Small intestine (tissue), 7 donors: ENCODE results near the gene SURF6. TPM values are rescaled to one million over a fixed set of nuclear protein-coding genes. Genes with fewer than 3 reads are reported as not detected.

Experiments
- DNase-seq, 2 donors: peaks; one replicate each; pipeline versions ENCODE4 v3.0.0 to v3.0.0-alpha.2; 2013
- FAIRE-seq: peaks from 2 replicates; lab custom pipeline; 2012; peaks lifted over from hg19 to GRCh38; lab: Jason Lieb, UNC
- H3K27ac ChIP-seq, 3 donors: one replicate each; pipeline ENCODE4 v1.5.1; 2013; ENCODE audit warnings: low read length in 2 of 3, mild to moderate bottlenecking in 2 of 3, control low read depth in 1 of 3, inconsistent platforms in 1 of 3, low read depth in 1 of 3, moderate library complexity in 1 of 3
- H3K27me3 ChIP-seq, 3 donors: one replicate each; pipeline ENCODE4 v1.6.1; 2013; ENCODE audit warnings: low read length in 3 of 3, inconsistent platforms in 1 of 3; ENCODE audit not compliant: control insufficient read depth in 3 of 3, insufficient read depth in 3 of 3
- H3K36me3 ChIP-seq, 3 donors: one replicate each; pipeline ENCODE4 v1.6.1; 2013; ENCODE audit warnings: low read length in 3 of 3, inconsistent platforms in 1 of 3, low read depth in 1 of 3, mild to moderate bottlenecking in 1 of 3, moderate library complexity in 1 of 3; ENCODE audit not compliant: control insufficient read depth in 3 of 3, insufficient read depth in 2 of 3
- H3K4me1 ChIP-seq, 3 donors: one replicate each; pipeline ENCODE4 v1.6.1; 2013; ENCODE audit warnings: low read length in 2 of 3, inconsistent platforms in 1 of 3, low read depth in 1 of 3, mild to moderate bottlenecking in 1 of 3, moderate library complexity in 1 of 3; ENCODE audit not compliant: control insufficient read depth in 3 of 3, insufficient read depth in 2 of 3
- H3K4me3 ChIP-seq, 3 donors: one replicate each; pipeline ENCODE4 v1.5.1; 2013; ENCODE audit warnings: low read length in 3 of 3, control low read depth in 1 of 3, inconsistent platforms in 1 of 3, low read depth in 1 of 3, mild to moderate bottlenecking in 1 of 3, moderate library complexity in 1 of 3
- H3K9me3 ChIP-seq, 2 donors: one replicate each; pipeline ENCODE4 v1.6.1; 2013; ENCODE audit warnings: low read depth in 1 of 2, low read length in 1 of 2; ENCODE audit not compliant: control insufficient read depth in 2 of 2, insufficient read depth in 1 of 2
- WGBS, 3 donors: extraction: QIAGEN DNeasy Blood & Tissue Kit; methylation state at CpG; one replicate each; pipeline ENCODE4 v1.1.7; 2013; 5-methylcytosine and 5-hydroxymethylcytosine counted together
- polyA plus RNA-seq, 4 donors: library from polyadenylated mRNA; stranded (reverse) in 3 of 4; unstranded in 1 of 4; fragments of 200-250 nt in 3 of 4; fragments of 120-200 nt in 1 of 4; gene quantifications; one replicate each; pipeline versions ENCODE4 v1.2.1 to v1.2.3, GENCODE V29; 2013
- donor health status: healthy with polysubstance abuse.
- donor health status: control.
- donor health status: control.
- donor health status: Bipolar disorder and iron deficiency.
- donor health status: healthy.

Gene SURF6
- polyA plus RNA-seq, 4 donors = 23.2 to 48.0 (median 37.0) TPM

GRCh38 chr9:133307301-133307700 is 28.7 kb downstream of the SURF6 start:
- Histone ChIP-seq H3K4me1 (no peaks in the 10 kb centered on the region), H3K4me3 (no peak overlapping the region), H3K9me3 (no peaks in the 10 kb centered on the region), H3K27ac (no peak overlapping the region), H3K27me3 (peaks cover 0 to 2% (median 0%) of the 10 kb centered on the region in 3 donors), H3K36me3 (no peaks in the 10 kb centered on the region)
- WGBS, 3 donors = 75 to 83% (median 79%) methylated on average over 16 of the region's 16 CpGs
- no peak for FAIRE-seq
- DNase-seq = no peak

- 76 to 82% (median 79%) methylated on average over 30 to 31 of the region's 31 CpGs for WGBS, 3 donors
- H3K36me3 ChIP-seq = no peaks in the 10 kb centered on the region
- H3K27me3 ChIP-seq = peaks cover 0 to 2% (median under 1%) of the 10 kb centered on the region in 3 donors
- no peak overlapping the region for H3K27ac ChIP-seq
- FAIRE-seq (no peak), DNase-seq (no peak)
- no peak overlapping the region for H3K4me3 ChIP-seq
- H3K9me3 ChIP-seq = no peaks in the 10 kb centered on the region
- H3K4me1 ChIP-seq = no peaks in the 10 kb centered on the region
These were observed 29.5 kb downstream of the SURF6 start for GRCh38 chr9:133306242-133307204.

- peaks cover 0 to 2% (median 2%) of the 10 kb centered on the region in 3 donors for H3K27me3 ChIP-seq
- no peaks in the 10 kb centered on the region for H3K9me3 ChIP-seq
- DNase-seq (no peak), FAIRE-seq (no peak)
- H3K27ac ChIP-seq = no peak overlapping the region
- H3K36me3 ChIP-seq = no peaks in the 10 kb centered on the region
- no peak overlapping the region for H3K4me3 ChIP-seq
- 77 to 90% (median 86%) methylated on average over 22 to 23 of the region's 23 CpGs for WGBS, 3 donors
- no peaks in the 10 kb centered on the region for H3K4me1 ChIP-seq
These were observed 30.3 kb downstream of the SURF6 start for GRCh38 chr9:133305731-133306130.

DNA sequence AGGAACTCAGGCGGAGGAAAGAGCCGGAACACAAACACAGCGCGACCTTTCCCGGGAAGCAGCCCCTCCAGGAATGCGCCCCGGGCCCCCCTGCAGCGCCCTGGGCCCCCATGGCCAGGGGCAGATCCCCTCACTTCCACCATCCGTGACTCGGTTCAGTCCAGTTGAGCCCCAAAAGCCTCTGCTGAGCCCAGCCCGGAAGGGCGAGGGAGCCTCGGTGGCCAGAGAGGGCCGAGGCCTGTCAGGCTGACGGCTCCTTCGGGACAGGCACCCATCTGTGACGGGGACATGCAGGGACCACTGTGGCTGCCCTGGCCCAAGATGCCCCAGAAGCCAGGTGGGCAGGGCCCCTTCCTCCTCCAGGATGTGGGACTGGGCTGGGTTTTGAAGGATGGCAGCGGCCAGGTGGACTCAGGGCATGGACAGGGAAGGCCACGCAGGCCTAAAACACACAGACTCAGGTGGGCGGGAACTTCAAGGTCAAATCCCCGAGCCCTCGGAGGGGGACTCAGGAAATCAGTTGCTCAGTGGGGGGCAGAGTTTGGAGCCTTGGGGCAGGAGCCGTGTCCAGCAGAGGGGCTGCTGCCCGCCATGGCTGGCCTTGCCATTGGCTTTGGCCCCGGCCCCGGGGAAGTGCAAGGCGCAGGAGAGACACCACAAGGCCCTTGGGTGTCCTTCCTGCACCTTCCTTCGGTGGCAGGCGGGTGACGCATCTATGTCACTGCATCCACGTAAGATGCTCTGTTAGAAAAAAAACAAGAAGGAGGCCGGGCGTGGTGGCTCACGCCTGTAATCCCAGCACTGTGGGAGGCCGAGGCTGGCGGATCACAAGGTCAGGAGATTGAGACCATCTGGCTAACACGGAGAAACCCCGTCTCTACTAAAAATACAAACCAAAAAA is 31.3 kb downstream of the SURF6 start:
- no peak for FAIRE-seq
- H3K27ac ChIP-seq = no peak overlapping the region
- no peaks in the 10 kb centered on the region for H3K36me3 ChIP-seq
- no peaks in the 10 kb centered on the region for H3K9me3 ChIP-seq
- H3K4me1 ChIP-seq = no peaks in the 10 kb centered on the region
- no peak overlapping the region for H3K4me3 ChIP-seq
- peaks cover 0 to 2% (median 2%) of the 10 kb centered on the region in 3 donors for H3K27me3 ChIP-seq
- no peak for DNase-seq
- WGBS, 3 donors = 88 to 89% (median 88%) methylated on average over 37 to 38 of the region's 38 CpGs

DNA sequence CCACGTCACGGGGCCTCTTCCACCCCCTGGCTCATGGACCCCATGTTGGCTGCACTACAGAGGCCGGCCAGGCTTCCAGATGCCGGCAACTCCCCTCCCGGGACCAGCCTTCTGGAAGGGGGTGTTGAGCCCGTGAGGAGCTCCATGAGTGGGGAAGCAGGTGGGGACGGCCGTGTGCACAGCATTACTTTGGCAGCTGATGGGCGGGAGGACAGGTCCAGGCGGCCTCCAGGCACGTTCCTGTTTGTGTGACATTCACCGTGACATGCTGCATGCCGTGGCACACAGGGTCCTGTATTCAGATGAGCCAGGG is 31.9 kb downstream of the SURF6 start:
- Histone ChIP-seq H3K27ac (no peak overlapping the region), H3K4me1 (no peaks in the 10 kb centered on the region), H3K4me3 (no peak overlapping the region), H3K27me3 (peaks cover 0 to 2% (median 0%) of the 10 kb centered on the region in 3 donors), H3K36me3 (no peaks in the 10 kb centered on the region), H3K9me3 (no peaks in the 10 kb centered on the region)
- DNase-seq (no peak), FAIRE-seq (no peak)
- WGBS, 3 donors = 75 to 83% (median 83%) methylated on average over 13 of the region's 13 CpGs

DNA sequence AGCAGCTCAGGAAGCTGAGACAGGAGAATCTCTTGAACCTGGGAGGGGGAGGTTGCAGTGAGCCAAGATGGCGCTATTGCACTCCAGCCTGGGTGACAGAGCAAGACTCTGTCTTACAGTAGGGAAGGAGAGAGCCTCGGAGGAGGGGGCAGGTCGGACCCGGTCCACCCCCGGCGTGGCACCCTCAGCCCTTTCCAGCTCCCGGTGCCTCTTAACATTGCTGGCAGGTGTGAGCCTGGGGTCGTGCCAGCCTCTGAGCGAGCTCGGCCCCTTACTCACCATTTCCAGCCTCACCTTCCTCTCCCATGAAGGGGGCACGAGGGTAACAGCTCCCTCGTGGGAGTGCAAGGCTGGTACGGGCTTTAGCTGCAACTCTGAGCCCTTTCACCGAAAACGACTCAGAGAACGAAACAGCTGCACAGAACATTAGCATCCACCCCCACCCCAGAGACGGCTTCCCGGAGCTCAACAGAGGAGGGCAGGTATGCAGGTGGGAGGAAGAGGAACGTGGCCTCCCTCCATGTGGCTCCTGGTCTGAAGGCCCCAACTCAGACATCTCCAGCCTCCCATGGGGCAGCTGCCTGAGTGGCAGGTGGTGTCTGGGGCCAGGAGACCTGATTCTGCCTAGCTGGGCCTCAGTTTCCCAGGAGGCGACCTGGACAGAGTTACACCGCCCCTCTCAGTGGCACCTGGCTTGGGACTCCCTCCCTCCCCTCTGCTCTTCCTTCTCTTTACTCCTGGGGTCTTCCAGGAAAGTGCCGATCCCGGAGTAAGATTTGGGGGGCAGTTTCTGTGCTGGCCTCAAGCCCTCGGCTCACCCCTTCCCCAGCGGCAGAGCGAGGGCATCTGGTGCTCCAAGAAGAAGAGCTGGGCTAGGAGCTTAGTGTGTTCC is 32.5 kb downstream of the SURF6 start:
- WGBS, 3 donors = 77 to 83% (median 82%) methylated on average over 22 to 26 of the region's 26 CpGs
- no peak for DNase-seq
- no peak overlapping the region for H3K27ac ChIP-seq
- no peaks in the 10 kb centered on the region for H3K36me3 ChIP-seq
- H3K4me1 ChIP-seq = no peaks in the 10 kb centered on the region
- no peak for FAIRE-seq
- no peak overlapping the region for H3K4me3 ChIP-seq
- no peaks in the 10 kb centered on the region for H3K9me3 ChIP-seq
- H3K27me3 ChIP-seq = peaks cover 0 to 2% (median 0%) of the 10 kb centered on the region in 3 donors

GRCh38 chr9:133301253-133302230 is 34.4 kb downstream of the SURF6 start:
- peaks cover 0 to 2% (median 0%) of the 10 kb centered on the region in 3 donors for H3K27me3 ChIP-seq
- H3K4me1 ChIP-seq = no peaks in the 10 kb centered on the region
- H3K36me3 ChIP-seq = no peaks in the 10 kb centered on the region
- no peaks in the 10 kb centered on the region for H3K9me3 ChIP-seq
- H3K4me3 ChIP-seq = no peak overlapping the region
- FAIRE-seq (no peak), DNase-seq (no peak)
- no peak overlapping the region for H3K27ac ChIP-seq
- WGBS, 3 donors = 79 to 87% (median 81%) methylated on average over 13 of the region's 13 CpGs
